ENCODE measurements around the gene SCLT1.
A peak's percentile ranks its signal among the peaks of the same experiment; 100 is the strongest.

The SCLT1 gene

DNA sequence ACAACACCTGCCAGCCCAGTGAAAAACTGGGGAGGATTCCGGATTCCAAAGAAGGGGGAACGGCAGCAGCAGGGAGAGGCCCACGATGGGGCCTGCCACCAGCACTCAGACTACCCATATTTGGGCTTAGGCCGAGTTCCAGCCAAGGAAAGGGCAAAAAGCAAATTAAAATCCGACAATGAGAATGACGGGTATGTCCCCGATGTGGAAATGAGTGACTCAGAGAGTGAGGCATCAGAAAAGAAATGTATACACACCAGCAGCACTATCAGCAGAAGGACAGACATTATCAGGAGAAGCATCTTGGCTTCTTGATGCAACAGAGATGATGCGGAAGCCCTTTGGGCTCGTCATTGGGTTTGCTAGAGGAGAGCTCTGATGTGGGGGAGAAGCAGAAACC is 221.4 kb downstream of the SCLT1 start:
- no peak for DNase-seq (ENCODE audit: low read depth in 3 of 3)

DNA sequence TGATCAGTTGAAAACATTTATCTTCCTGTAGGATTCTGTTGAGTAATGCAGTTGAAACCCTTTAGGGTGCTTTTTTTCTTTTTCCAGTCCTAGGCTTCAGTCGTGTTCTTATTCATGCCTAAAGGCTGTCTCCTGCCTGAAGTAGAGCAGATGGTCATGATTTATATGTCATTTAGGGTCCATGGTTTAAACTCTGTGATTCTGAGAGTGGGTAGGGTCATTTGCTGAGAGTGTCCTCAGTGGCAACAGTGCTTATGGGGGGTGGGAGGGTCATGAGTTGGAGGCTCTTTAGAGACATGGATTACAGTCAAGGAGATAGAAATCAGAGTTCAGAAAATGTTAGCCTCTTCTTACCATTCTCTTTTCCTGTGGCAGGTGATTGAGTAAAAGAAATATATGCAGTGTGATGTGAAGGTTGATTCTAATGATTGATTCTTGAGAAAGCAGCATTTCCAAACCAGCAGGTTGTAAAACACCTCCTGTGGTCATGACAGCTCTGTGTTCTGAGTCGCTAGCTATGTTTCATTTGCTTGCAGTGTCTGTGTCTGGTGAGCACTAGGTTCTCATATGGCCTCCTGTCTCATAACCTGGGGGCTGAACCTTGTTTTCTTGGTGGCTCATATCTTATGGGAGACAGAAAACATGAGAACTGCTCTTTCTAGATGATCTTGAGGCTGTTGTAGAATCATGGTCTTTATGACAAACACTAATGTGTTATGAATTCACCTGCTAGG is 223.4 kb downstream of the SCLT1 start:
- no peak for DNase-seq (ENCODE audit: low read depth in 3 of 3)

DNA sequence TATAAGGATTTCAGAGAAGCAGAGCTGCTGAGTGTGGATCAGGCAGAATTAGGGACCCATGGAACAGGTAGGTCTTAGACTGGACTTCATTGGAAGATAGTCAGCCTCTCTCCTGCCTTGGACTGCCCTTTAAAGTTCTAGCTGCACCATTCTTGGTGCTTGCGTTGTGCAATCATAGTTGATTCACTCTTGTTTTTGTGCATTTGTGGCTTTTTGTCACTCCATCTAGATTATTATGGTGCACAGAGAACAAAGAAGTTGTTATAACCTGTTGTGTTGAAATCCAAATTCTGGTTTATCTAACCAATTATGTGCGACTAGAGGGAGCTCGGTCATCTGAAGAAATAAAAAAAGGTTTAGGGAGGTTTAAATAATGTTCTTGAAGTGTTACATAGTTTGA is 224.6 kb downstream of the SCLT1 start:
- DNase-seq (ENCODE audit: low read depth in 3 of 3): no peak

DNA sequence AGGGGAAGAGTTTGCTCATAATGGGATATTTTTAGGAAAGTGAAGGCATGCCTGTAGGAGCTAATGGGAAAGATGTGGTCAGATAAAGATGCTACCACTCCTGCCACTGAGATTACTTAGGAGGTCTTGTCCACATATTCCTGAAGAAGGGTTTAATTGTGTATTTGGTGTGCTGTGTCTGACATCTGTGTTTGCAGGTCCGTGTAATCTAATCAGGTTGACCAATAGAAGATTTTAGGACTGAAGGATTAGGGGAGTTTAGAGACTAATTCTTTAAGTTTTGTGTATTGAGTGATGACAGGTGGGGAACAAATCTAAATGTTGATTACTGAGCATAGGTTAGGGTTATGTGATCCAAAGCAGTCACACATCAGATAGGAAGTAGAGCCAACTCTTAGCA is 226.6 kb downstream of the SCLT1 start:
- no peak for DNase-seq (ENCODE audit: low read depth in 3 of 3)

DNA sequence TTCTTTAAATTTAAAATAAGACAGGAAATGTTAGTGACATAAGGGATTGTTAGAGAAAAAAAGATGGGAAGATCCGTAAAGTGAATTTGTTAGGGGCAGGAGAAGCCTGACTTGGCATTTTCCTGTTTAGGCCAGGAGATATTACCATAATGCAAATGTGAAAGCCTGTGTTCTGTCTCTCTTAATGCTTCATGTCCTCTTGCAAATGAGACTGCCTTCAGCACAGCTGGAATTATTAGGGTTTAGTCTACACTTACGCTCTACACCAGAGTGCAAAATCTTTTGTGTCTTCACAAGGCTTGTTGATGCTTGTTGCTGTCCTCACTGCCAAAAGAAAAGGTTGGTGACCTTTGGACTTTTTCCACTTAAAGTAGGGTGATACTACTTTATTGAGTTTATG is 227.1 kb downstream of the SCLT1 start:
- no peak for DNase-seq (ENCODE audit: low read depth in 3 of 3)

DNA sequence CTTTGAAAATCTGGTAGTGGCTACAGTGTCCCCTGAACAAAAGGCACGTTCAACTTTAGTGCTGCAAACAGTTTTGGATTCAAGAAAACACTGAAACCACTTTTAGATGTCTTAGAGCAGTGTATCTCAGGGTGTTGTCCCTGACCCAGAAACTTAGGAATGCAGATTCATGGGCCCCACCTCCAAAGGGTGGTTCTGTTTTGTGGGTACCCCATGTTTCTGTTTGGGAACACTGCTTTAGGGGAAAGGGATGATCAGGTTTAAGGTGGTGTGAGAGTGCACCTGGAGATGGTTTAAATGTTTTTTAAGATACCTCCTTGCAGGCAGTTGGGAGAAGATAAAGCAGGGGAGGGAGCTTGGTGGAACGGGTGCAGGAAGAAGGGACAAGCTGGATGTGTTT is 228.2 kb downstream of the SCLT1 start:
- no peak for DNase-seq (ENCODE audit: low read depth in 3 of 3)

DNA sequence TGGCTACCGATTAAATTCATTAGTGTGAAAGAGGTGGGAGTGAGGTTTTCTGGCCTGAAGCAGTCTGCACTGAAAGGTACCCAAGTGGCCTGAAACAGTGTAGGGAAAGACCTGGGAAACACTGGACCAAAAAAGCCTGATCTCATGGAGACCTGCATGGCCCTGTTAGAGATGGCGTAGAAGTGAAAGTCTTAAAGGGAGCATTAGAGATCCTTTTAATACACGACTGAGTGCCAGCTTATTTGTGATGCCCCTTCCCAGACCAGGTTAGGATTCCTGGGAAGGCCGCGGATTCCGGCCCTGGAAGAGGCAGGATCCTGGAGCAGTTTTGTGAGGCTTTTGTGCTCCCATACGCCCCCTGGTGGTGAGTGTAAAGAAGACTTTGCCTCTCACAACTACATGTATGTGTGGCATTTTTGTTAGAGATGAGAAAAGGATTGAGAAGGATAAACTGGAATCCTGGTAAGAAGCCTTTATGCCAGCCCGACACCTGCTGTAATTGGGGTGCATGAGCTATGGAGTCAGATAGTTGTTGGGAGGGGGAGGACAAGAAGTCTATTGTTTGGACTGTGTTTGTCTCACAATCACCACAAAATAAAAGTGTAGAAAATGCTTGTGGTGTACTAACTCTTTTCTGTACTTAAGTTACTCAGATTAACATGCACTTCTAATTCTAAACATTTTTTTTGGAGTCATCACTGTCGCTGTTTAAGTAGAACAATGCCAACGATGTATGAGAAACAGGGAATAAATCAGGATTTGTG is 229.8 kb downstream of the SCLT1 start:
- DNase-seq (ENCODE audit: low read depth in 3 of 3): peak; percentile 21 to 63 (median 35)

DNA sequence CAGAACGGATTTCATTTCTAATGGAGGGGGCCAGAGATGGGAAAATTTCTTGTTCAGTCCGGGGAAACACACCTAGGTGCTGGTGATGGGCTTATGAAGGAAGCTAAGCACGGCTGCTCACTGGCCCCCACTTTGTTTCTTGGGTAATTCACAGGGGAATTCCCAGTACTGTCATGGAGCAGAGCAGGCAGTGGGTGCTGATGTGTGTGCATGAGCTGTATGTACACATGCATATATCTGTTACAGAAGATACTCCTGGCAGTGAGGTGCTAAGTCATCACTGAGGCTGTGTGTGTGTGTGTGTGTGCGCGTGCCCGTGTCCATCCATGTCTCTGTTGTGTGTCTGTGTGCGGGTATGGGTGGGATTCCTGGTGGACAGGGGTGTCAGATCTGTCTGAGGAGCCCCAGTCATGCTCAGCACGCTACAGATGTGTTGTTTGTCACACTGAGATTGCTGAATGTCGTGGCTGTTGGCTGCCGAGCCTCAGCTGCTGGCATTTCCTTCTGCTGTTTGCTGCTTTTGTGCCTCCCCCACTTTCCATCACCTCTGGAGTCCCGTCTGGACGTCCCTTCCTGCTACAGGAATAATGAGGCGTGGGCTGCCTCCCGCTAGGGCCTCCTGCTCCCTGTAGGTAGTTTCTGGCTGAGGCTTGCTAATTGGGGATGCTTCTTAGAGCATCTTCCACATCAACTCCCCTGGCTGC is 230.6 kb downstream of the SCLT1 start:
- peak in 2 of 3 donors; percentile 16 to 37 for DNase-seq (ENCODE audit: low read depth in 3 of 3)

DNA sequence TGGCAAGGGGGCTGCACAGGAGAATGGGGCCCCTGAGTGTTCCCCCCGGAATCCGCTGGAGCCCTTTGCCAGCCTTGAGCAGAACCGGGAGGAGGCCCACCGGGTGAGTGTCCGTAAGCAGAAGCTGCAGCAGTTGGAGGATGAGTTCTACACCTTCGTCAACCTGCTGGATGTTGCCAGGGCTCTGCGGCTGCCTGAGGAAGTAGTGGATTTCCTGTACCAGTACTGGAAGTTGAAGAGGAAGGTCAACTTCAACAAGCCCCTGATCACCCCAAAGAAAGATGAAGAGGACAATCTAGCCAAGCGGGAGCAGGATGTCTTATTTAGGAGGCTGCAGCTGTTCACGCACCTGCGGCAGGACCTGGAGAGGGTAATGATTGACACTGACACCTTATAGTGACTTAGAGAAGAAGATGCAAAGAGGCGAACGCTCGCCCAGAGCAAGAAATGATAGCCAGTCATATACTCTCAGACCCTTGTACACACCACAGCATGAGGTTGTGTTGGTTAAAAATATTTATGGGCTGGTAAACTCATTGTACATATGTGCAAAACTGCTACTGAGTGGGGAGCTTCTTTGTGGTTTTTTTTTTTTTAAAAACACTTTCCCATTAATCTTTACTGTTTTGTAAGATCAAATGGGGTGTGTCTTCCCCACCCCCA is 231.4 kb downstream of the SCLT1 start:
- no peak for DNase-seq (ENCODE audit: low read depth in 3 of 3)

DNA sequence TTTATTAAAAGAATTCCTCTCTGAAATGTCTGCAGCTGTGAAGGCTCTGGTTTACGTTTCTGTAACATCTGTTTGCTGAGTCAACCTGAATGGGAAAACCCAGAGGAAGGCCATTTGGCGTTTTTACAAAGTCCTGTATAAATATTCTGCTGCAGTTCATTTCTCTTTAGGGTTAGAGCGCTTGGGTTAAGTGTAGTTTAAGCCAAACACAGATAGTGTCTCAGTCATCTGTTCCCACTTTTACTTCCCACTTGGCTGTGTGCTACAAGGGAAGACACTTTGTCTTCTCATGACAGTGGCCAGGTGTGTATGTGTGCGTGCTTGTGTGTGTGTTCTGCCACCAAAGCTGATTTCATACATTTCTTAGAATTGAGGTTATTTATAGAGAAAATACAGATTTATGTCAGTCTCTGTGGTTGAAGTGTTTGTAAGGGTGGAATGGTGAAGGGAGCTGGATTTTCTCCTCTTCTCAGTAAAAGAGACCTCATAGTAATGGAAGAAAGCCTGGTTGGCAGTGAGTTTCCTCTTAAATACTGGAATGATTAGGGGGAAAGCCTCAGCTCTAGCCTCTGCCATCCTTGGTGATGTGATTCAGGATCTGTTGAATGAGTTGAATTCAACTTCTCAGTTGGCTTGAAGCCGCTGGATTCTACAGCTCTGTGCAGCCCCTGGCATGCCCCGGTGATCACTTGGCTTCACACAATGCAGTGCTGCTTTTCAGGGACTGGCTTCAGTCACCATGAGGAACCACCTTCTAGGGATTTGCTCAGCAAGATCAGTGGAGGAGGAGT is 233.3 kb downstream of the SCLT1 start:
- DNase-seq (ENCODE audit: low read depth in 3 of 3): no peak

DNA sequence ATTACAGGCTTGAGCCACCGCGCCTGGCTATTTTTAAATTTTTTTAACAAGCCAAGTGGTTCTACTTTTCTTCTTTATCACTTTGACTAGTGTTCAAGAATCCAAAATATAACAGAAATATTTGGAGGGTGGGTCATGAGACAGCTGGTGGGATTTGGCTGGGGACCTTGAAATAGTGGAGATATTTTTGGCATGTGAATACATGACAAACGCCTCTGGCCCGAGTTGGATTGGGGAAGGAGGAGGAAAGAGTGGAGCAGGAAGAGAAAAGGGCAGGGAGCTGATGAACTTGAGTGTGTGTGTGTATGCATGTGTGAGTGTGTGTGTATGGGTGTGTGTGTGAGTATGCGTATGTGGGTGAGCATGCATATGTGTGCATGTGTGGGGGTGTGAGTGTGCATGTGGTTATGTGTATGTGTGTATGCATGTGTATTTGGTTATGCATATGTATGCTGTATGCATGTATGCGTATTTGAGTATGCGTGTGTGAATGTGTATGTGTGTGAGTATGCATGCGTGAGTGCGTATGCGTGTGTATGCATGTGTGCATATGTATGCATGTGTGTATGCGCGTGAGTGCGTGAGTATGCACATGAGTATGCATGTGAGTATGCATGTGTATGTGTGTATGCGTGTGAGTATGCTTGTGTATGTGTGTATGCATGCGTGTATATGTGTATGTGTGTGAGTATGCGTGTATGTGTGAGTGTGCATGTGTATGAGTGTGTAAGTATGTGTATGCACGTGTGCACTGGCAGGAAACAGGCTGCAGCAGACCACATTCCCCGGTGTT is 234.3 kb downstream of the SCLT1 start:
- DNase-seq (ENCODE audit: low read depth in 3 of 3): no peak

DNA sequence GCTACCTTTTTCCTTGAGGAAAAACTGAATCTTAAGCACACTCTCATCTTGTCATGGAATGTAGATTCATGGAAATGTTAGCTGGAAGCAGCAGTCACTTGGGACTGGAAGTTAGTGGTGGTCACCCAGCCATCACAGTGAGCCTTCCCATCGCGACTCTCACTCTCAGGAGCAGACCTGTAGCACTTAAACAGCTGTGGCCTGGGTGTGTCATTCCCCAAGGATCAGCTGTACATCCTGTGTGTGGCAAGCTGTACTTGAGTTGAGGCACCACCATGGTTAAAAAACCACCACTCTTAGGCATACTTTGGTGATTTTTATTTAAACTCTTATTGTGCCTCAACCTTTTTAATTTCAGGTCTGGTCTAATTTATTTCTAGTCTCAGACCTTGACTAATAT is 237.1 kb downstream of the SCLT1 start:
- no peak for DNase-seq (ENCODE audit: low read depth in 3 of 3)

DNA sequence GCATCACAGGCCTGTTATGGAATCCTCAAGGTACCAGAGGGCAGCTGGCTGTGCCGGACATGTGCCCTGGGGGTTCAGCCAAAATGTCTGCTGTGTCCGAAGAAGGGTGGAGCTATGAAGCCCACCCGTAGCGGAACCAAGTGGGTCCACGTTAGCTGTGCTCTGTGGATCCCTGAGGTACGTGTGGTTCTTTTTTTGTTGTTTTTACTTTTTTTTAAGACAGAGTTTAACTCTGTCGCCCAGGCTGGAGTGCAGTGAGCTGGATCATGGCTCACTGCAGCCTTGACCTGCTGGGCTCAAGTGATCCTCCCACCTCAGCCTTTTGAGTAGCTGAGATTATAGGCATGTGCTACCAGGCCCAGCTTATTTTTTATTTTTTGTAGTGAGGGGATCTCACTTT is 237.7 kb downstream of the SCLT1 start:
- DNase-seq (ENCODE audit: low read depth in 3 of 3): no peak

DNA sequence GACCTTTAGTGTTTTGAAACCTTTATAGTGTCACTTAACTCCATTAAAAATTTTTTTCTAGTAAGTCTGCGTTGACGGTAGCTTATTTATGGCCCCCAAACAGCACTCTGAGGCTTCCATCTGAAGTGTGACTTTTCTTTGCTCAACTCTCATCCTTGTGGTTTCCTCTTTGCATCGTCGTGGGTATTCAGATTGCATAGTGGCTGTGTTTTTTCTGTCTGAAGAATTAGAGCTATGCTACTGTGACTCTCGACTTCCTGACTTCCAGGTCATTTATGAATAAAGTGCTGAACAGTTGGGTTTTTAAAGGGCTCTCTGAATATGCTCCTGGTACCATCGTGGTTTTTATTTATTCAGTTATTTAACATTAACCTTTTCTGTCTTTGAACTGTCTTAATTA is 238.9 kb downstream of the SCLT1 start:
- no peak for DNase-seq (ENCODE audit: low read depth in 3 of 3)

DNA sequence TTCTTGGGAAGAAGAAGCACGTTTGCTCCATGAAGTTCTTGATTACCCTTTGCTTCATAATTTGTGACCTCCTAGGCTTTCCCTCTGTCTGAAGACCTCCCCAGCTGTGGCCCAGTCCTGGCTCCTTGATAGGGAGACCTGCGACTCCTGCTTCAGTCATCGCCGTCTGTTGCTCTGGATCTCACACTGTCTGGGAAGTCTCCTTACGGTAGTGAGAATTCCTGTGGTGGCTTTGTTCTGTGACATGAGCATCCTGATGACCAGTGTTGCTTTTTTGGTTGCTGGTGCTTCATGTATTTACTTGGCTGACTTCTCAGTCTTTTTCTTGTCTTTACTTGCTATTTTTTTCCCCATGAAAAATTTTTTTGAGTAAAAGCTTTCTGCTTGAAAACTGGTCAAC is 239.6 kb downstream of the SCLT1 start:
- no peak for DNase-seq (ENCODE audit: low read depth in 3 of 3)

DNA sequence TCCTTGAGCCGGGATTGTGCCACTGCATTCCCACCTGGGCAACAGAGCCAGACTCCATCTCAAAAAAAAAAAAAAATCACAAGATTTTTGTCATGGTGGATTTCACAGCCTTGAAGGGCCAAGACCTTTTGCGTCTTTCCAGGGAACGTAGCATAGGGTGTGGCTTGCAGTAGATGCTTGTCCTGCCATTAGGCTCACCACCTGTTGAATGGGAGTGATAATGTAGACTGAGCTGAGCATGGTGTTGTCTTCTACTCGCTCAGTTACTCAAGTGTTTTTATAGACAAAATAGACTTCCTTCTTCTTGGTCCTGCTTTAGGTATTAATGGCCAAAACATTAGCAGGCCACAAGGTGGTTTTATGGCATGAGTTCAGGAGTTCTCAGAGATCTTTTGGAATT is 243.1 kb downstream of the SCLT1 start:
- DNase-seq (ENCODE audit: low read depth in 3 of 3): no peak

DNA sequence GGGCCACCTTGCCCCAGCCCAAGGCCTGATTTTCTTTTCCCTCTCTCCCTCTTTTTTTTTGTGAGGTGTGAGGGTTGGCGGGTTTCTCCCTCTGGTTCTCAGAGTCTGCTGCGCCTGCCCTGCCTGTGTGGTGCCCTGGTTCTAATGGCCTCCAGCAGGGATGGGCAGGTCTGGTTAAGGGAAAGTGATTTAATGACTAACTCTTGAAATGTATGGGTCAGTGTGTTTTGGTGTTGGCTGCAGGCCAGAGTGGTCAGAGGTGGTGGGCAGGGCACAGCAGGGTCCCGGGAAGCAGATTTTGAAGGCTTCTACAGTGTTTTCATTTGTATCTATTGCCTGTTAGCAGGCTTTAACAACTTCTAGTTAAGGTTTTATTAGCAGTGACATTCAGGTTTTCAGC is 244.9 kb downstream of the SCLT1 start:
- DNase-seq (ENCODE audit: low read depth in 3 of 3): no peak

DNA sequence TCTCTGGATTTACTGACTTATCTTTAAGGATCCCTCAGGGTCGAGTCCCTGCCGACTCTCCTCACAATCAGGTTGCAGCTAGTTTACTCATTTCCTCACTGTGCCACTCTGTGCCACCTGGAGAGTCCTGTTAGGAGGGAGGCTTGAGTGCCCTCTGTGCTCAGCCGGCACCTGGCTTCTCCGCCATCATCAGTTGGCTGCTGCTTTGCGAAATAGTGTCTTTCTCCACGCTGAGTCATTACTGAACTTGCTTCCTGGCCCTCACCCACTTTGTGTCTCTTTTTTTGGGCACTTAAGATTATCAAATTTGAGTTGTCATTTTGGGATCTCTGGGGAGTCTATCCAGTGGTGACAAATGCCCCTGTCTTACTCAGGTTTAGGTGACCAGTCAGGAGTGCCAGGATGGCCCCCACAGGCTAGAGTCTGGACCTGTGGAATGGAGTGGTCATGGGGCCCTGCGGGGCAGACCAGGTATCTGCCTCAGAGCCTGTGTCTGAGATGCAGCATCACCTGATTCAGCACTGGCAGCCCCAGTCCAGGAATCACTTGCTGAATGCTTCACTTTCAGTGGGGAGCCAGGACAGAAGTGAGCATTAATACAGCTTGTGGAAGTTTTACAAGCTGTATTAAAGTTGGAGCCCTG is 246.1 kb downstream of the SCLT1 start:
- DNase-seq (ENCODE audit: low read depth in 3 of 3): no peak

DNA sequence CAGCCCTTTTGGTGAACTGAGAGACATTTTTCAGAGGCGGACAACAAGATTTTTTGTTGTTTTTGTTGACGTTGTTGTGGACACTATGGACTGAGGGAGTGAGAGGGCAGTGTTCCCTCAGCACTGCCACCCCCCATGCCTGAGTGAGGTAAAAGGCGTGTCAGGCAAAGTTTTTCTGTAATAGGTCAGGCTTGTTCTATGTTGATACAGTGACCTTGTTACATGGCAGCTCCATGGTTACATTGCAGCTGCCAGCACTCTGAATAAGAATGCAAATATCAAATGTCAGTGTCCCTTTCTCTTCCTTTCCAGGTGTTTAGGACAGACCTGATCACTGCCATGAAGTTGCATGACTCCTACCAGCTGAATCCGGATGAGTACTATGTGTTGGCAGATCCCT is 247.3 kb downstream of the SCLT1 start:
- DNase-seq (ENCODE audit: low read depth in 3 of 3): no peak

DNA sequence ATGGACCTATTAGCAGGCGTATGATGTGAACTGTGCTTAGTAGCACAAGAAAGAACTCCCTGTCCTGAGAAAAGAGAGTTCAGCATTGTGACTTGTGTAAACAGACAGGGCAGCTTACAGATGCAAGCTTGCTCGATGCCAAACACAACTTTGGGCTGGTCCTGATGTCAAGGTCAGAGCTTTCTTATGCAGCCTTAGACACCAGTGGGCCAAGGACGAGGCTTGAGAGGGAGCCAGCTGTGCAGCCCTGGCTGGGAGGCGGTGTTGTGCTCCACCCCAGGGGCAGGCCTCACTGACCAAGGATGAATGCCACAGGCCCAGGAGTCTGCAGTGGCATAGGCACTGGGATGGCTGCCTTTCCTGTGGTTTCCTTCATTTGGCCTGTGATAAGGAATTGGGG is 248.4 kb downstream of the SCLT1 start:
- DNase-seq (ENCODE audit: low read depth in 3 of 3): no peak

All from stimulated activated CD4-positive, alpha-beta T cell treated with anti-CD3 and anti-CD28 coated beads, TNF-alpha, amount 100 ng/mL, for 48 hours (primary cell).